CD14-positive monocyte (primary cell): Measurements from ENCODE around the gene PPIF. TPM values are rescaled to one million over a fixed set of nuclear protein-coding genes. Genes with fewer than 3 reads are reported as not detected.

ENCODE experiments used
- DNase-seq, 3 donors: peaks; one replicate each; pipeline ENCODE4 v3.0.0-alpha.2; 2011 to 2022
- H2AFZ ChIP-seq: 2 replicates; pipeline ENCODE4 v1.6.0; 2012; ENCODE audit warnings: mild to moderate bottlenecking, low read depth, low read length, inconsistent platforms; ENCODE audit not compliant: insufficient read depth, poor library complexity, severe bottlenecking
- H3K27ac ChIP-seq, 2 donors: 1 replicate in 1 of 2; 2 replicates in 1 of 2; pipeline ENCODE4 v1.5.1; 2012 to 2013; ENCODE audit warnings: low read length in 2 of 2, control low read depth in 1 of 2, inconsistent platforms in 1 of 2, low read depth in 1 of 2, mild to moderate bottlenecking in 1 of 2
- H3K27me3 ChIP-seq, 2 donors: one replicate each; pipeline versions ENCODE4 v1.6.0 to v1.6.1; 2011 to 2013; ENCODE audit warnings: low read length in 2 of 2; ENCODE audit not compliant: control insufficient read depth in 2 of 2, insufficient read depth in 2 of 2
- H3K36me3 ChIP-seq, 2 donors: replicated peaks in 1 of 2; 1 replicate in 1 of 2; 2 replicates in 1 of 2; pipeline versions ENCODE4 v1.5.1 to v1.6.1; 2012 to 2013; ENCODE audit warnings: low read length in 2 of 2, control low read depth in 1 of 2, inconsistent platforms in 1 of 2, mild to moderate bottlenecking in 1 of 2; ENCODE audit not compliant: insufficient read depth in 2 of 2, control insufficient read depth in 1 of 2
- H3K4me1 ChIP-seq, 2 donors: 1 replicate in 1 of 2; 2 replicates in 1 of 2; pipeline versions ENCODE4 v1.5.1 to v1.6.1; 2012 to 2013; ENCODE audit warnings: low read length in 2 of 2, control low read depth in 1 of 2, inconsistent platforms in 1 of 2, mild to moderate bottlenecking in 1 of 2, moderate library complexity in 1 of 2; ENCODE audit not compliant: insufficient read depth in 2 of 2, control insufficient read depth in 1 of 2
- H3K4me2 ChIP-seq: replicated peaks from 2 replicates; pipeline ENCODE3; 2012; ENCODE audit warnings: low read length, moderate library complexity, mild to moderate bottlenecking; ENCODE audit not compliant: poor library complexity, severe bottlenecking; ENCODE audit errors: extremely low read depth
- H3K4me3 ChIP-seq, 3 experiments: fragments of 200-600 bp in 1 of 3; sonication (generic) in 1 of 3; replicated peaks in 1 of 3; 1 replicate in 2 of 3; 2 replicates in 1 of 3; pipeline ENCODE4 v1.5.1; 2011 to 2013; ENCODE audit warnings: low read length in 3 of 3, mild to moderate bottlenecking in 3 of 3, control low read depth in 2 of 3, low read depth in 2 of 3, inconsistent platforms in 1 of 3, moderate library complexity in 1 of 3
- H3K79me2 ChIP-seq: 2 replicates; pipeline ENCODE4 v1.6.0; 2012; ENCODE audit warnings: mild to moderate bottlenecking, control low read depth, inconsistent platforms, low read length, moderate library complexity; ENCODE audit not compliant: insufficient read depth
- H3K9ac ChIP-seq: 2 replicates; pipeline ENCODE4 v1.6.0; 2017; ENCODE audit warnings: low read length, mild to moderate bottlenecking; ENCODE audit not compliant: insufficient read depth, poor library complexity, severe bottlenecking
- H3K9me3 ChIP-seq, 2 donors: replicated peaks in 1 of 2; 1 replicate in 1 of 2; 2 replicates in 1 of 2; pipeline versions ENCODE4 v1.5.1 to v1.6.1; 2012 to 2013; ENCODE audit warnings: low read length in 2 of 2, control low read depth in 1 of 2; ENCODE audit not compliant: control insufficient read depth in 1 of 2, insufficient read depth in 1 of 2
- H4K20me1 ChIP-seq: 2 replicates; pipeline ENCODE4 v1.6.0; 2012; ENCODE audit warnings: mild to moderate bottlenecking, low read length, control low read depth, moderate library complexity; ENCODE audit not compliant: insufficient read depth
- H3K27ac Mint-ChIP-seq, 7 donors: one replicate each; pipeline ENCODE4 v1.8.0; 2020; ENCODE audit warnings: mild to moderate bottlenecking in 7 of 7, mixed read lengths in 7 of 7, moderate library complexity in 6 of 7, inconsistent platforms in 2 of 7
- H3K27me3 Mint-ChIP-seq, 3 donors: one replicate each; pipeline ENCODE4 v1.8.0; 2021 to 2022; ENCODE audit warnings: low read depth in 3 of 3, mild to moderate bottlenecking in 3 of 3, mixed read lengths in 3 of 3, moderate library complexity in 3 of 3, inconsistent platforms in 1 of 3
- H3K36me3 Mint-ChIP-seq, 2 donors: one replicate each; pipeline ENCODE4 v1.8.0; 2020; ENCODE audit warnings: mixed read lengths in 2 of 2, inconsistent platforms in 1 of 2, mild to moderate bottlenecking in 1 of 2
- H3K4me1 Mint-ChIP-seq: one replicate; pipeline ENCODE4 v1.8.0; 2020; ENCODE audit warnings: mild to moderate bottlenecking, mixed read lengths
- H3K4me3 Mint-ChIP-seq, 2 donors: one replicate each; pipeline ENCODE4 v1.8.0; 2020; ENCODE audit warnings: mild to moderate bottlenecking in 2 of 2, mixed read lengths in 2 of 2, moderate library complexity in 1 of 2
- H3K9me3 Mint-ChIP-seq, 7 donors: one replicate each; pipeline ENCODE4 v1.8.0; 2020 to 2022; ENCODE audit warnings: mixed read lengths in 7 of 7, mild to moderate bottlenecking in 6 of 7, moderate library complexity in 6 of 7, inconsistent platforms in 2 of 7
- CTCF ChIP-seq: fragments of 200-600 bp; IDR thresholded peaks from one replicate; pipeline ENCODE4 v1.8.0; 2022; ENCODE audit warnings: antibody characterized with exemption, mild to moderate bottlenecking
- WGBS: methylation state at CpG from one replicate; pipeline ENCODE4 v1.1.5; 2013; ENCODE audit warnings: missing lambda C conversion rate; ENCODE audit not compliant: insufficient coverage; 5-methylcytosine and 5-hydroxymethylcytosine counted together
- intact Hi-C, 2 donors: fragments of 100-400 bp; cut with micrococcal nuclease; formaldehyde crosslinking; loops; one replicate each; pipeline versions ENCODE4 v1.15.0 to v1.15.1; 2023
- polyA plus RNA-seq, 3 donors: library from polyadenylated mRNA; depleted of rRNA in 1 of 3; unstranded in 2 of 3; stranded (reverse) in 1 of 3; fragments of 300-500 nt in 2 of 3; fragments of >200 nt in 1 of 3; fragmentation: Illumina TruSeq in 2 of 3; gene quantifications; 1 replicate in 2 of 3; 2 replicates in 1 of 3; pipeline ENCODE4 v1.2.3, GENCODE V29; 2012 to 2021

The PPIF gene
- polyA plus RNA-seq, 3 donors, result 36.6 to 1,064 (median 52.3) TPM

GRCh38 chr10:79398642-79399041 lies 51.4 kb downstream of the PPIF start:
- H2AFZ ChIP-seq, result no peak overlapping the region
- TF ChIP-seq CTCF, result no peak
- no peak for DNase-seq
- H3K36me3 ChIP-seq, result peaks cover 2 to 26% of the 10 kb centered on the region in 2 donors
- peaks cover 32% of the 10 kb centered on the region in 2 donors for H3K4me1 ChIP-seq
- peaks cover 0 to 4% (median 0%) of the 10 kb centered on the region in 7 donors for H3K9me3 Mint-ChIP-seq
- H3K4me1 Mint-ChIP-seq, result peaks cover 51% of the 10 kb centered on the region
- peaks cover 7 to 10% (median 10%) of the 10 kb centered on the region in 3 donors for H3K27me3 Mint-ChIP-seq
- H3K4me3 Mint-ChIP-seq, result no peak overlapping the region
- no peak overlapping the region for H3K27ac ChIP-seq
- H3K36me3 Mint-ChIP-seq, result peaks cover 41 to 43% of the 10 kb centered on the region in 2 donors
- intact Hi-C loops, result no loop called here
- H3K9ac ChIP-seq, result no peak overlapping the region
- H3K4me3 ChIP-seq, result no peak overlapping the region
- peaks cover 40% of the 10 kb centered on the region for H4K20me1 ChIP-seq
- H3K27ac Mint-ChIP-seq, result no peak overlapping the region
- H3K9me3 ChIP-seq, result no peaks in the 10 kb centered on the region
- H3K27me3 ChIP-seq, result no peaks in the 10 kb centered on the region
- WGBS, result 100% methylated on average over 2 of the region's 4 CpGs
- peaks cover 3% of the 10 kb centered on the region for H3K79me2 ChIP-seq
- no peak overlapping the region for H3K4me2 ChIP-seq

- Histone ChIP-seq H3K27me3 (no peaks in the 10 kb centered on the region), H3K36me3 (peaks cover 2 to 19% of the 10 kb centered on the region in 2 donors), H3K79me2 (peaks cover 3% of the 10 kb centered on the region), H3K27ac (no peak overlapping the region), H3K9ac (no peak overlapping the region), H4K20me1 (peaks cover 47% of the 10 kb centered on the region), H2AFZ (no peak overlapping the region), H3K4me1 (peaks cover 39% of the 10 kb centered on the region in 2 donors), H3K9me3 (no peaks in the 10 kb centered on the region), H3K4me3 (no peak overlapping the region), H3K4me2 (peak overlapping the region; percentile 9)
- DNase-seq, result peak in 2 of 3 donors; percentile 24 to 25
- WGBS, result 20% methylated on average over 11 of the region's 15 CpGs
- H3K9me3 Mint-ChIP-seq, result peaks cover 0 to 4% (median 0%) of the 10 kb centered on the region in 7 donors
- H3K4me1 Mint-ChIP-seq, result peaks cover 58% of the 10 kb centered on the region
- no peak for TF ChIP-seq CTCF
- H3K27me3 Mint-ChIP-seq, result peaks cover 7 to 10% (median 10%) of the 10 kb centered on the region in 3 donors
- H3K36me3 Mint-ChIP-seq, result peaks cover 34 to 36% of the 10 kb centered on the region in 2 donors
- intact Hi-C loops, result no loop called here
- peak overlapping the region in 1 of 2 donors; percentile 88 for H3K4me3 Mint-ChIP-seq
- H3K27ac Mint-ChIP-seq, result peak overlapping the region in 5 of 7 donors; percentile 3 to 78 (median 70)
These were observed 52.1 kb downstream of the PPIF start for GRCh38 chr10:79399223-79399831.
